HG03342 (cell line): ENCODE results near the gene DCAF11.
A peak's percentile ranks its signal among the peaks of the same experiment; 100 is the strongest.

Experiments used
- ATAC-seq: cut with Tn5 transposase; IDR thresholded peaks from one replicate; pipeline ENCODE4 v1.9.1; 2021; ENCODE audit warnings: mild to moderate bottlenecking, moderate library complexity; ENCODE audit not compliant: unreplicated experiment

The DCAF11 gene

DNA sequence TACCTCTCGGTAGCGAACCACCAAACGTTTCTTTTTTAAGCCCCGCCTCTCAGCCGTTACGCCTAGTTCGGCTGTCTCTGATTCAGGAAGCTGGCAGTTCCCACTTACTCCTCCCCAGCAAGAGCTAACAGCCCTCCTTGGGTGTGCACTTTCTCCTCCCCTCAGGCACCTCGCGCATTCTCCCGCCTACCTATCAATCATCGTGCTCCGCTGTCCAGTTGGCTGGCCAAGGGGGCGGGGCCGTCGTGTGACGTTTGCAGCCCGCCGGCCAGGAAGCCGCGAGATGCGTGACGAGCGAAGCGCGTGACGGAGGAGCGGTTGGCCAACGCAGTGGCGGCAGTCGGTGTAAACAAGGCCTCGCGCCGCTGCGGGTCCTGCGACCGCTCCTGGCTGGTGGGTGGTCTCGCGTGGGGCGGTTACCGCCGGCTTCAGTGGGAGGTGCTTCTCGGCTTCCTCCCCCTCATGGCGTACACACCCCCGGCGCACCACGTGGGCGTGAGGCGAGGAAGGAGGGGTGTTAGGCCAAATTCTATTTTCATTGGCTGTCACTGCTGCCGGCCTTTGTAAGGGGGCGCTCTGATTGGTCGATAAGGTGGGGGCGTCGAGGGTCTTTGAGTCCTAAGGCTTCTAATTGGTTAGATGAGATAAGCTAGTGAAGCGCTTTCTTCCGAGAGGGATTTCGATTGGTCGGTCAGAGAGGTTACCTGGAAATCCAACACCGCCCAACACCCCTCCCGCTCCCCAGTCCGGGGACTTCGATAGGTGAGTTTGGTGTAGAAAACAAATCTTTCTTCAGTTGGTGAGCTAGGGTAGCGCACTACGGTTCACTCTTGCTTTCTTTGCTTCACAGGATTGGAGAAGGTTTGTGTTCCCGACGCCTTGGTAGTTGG is at the start of gene DCAF11, which contains the start of gene NRL:
Gene DCAF11 (plus strand): TSS at position 246 of the 890 bp plus-strand sequence. CDS start 818 bp downstream, outside the sequence.
Gene NRL (minus strand): TSS at position 418 of the 890 bp plus-strand sequence. CDS start 32,101 bp downstream, outside the sequence.
- peak; percentile 86 for ATAC-seq

GRCh38 chr14:24064856-24065255 is 49.7 kb upstream of the DCAF11 start:
- no peak for ATAC-seq

GRCh38 chr14:24065408-24065807 is 49.2 kb upstream of the DCAF11 start:
- no peak for ATAC-seq

GRCh38 chr14:24066496-24067132 is 48.0 kb upstream of the DCAF11 start:
- no peak for ATAC-seq

GRCh38 chr14:24067133-24068082 is 47.2 kb upstream of the DCAF11 start:
- ATAC-seq, result no peak

DNA sequence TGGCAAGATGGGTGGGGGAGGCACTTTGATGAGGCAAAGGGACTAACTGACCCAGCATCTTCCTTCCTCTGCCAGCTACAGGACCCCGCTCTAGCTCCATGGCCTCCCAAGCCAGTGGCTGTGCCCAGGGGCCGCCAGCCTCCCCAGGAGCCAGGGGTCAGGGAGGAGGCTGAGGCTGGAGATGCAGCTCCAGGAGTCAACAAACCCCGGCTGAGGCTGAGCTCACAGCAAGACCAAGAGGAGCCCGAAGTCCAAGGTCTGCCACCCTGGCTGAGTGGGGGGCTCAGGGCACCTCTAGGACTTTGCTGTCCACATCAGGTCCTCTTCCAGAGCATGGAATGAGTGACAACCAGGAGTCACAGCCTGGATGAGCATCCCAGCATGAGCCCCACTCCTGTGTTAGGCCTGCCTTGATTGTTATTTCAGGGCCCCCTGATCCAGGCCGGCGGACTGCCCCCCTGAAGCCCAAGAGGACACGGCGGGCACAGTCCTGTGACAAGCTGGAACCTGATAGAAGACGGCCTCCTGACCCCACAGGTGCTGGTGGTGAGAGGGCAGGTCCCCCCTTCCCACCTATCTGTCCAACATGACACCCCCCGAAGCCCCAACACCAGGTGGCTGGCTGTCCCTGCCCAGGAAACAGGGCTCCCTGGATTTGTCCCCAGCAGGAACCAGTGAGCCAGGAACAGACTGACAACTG is 45.7 kb upstream of the DCAF11 start:
- ATAC-seq, result no peak

GRCh38 chr14:24069411-24069735 is 45.2 kb upstream of the DCAF11 start:
- no peak for ATAC-seq

DNA sequence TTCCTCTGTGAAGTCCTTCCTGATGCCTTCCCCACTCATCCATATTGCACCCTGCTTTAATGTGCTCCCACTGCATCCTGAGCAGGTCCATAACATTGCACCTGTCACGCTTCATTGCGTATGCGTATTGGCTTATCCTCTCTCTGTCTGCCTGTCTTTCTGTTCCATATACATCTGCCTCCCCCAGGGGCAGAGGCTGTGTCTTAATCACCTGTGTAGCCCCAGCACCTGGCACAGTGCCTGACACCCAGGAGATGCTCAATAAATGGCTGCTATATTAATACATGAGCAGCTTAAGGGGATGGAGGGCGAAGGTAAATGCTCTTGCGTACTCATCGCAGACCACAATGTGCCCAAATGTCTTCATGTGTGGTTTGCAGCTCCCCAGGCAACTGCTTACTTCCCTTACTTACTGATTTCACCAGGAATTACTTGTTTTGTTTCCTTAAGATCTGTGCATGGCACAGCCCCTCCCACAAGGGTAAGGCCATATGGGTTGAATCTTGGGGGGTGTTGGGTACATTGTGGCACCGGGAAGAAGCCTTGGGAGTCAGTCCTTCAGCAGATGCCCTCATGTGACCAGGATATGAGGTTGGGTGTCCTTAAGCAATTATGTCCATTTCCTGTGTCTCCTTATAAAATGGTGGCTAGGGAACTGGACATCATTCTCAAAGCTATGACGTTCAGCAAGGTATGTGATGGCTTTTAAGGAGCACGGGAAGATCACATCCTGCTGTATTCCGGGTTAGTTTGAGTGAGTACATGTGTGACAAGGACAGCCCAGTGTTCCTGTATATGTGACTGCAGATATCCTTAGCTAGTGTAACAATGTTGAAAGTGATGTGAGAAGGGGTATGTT is 44.1 kb upstream of the DCAF11 start:
- no peak for ATAC-seq

- ATAC-seq, result no peak
Observed at GRCh38 chr14:24071144-24071697, 43.4 kb upstream of the DCAF11 start, which contains the start of gene CPNE6. TSS of gene CPNE6 (plus strand) at chr14:24071562. CDS start at chr14:24072937, 1,375 bp downstream.

- ATAC-seq, result no peak
Observed at GRCh38 chr14:24071836-24072430, 42.6 kb upstream of the DCAF11 start.

GRCh38 chr14:24072436-24072835 is 42.1 kb upstream of the DCAF11 start:
- ATAC-seq, result no peak

GRCh38 chr14:24072881-24073877 is 41.4 kb upstream of the DCAF11 start:
- ATAC-seq, result no peak

GRCh38 chr14:24074625-24075484 is 39.7 kb upstream of the DCAF11 start:
- no peak for ATAC-seq

GRCh38 chr14:24075485-24076301 is 38.9 kb upstream of the DCAF11 start:
- ATAC-seq, result no peak

DNA sequence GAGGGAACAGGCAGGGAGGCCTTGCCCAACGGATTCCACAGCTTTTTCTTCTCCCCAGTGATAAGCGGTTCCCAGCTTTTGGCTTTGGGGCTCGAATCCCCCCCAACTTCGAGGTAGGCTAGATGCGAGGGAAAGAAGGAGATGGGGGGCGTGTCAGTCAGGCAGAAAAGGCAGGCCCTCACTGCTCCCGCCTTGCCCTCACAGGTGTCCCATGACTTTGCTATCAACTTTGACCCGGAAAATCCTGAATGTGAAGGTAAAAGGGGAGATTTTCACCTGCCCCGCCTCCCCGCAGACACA is 38.3 kb upstream of the DCAF11 start:
- ATAC-seq, result no peak

DNA sequence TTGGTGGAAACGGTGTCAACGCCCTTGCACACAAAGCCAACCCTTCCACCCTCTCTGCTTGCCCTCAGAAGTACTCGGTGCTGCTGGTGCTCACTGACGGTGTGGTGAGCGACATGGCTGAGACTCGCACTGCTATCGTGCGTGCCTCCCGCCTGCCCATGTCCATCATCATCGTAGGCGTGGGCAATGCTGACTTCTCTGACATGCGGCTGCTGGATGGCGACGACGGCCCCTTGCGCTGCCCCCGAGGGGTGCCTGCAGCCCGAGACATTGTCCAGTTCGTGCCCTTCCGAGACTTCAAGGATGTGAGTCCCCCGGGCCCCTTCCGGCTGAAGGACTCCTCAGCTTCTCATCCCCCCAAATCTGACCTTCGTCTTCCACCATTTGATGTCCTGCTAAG is 37.5 kb upstream of the DCAF11 start:
- no peak for ATAC-seq
